HAP-1 (cell line): ENCODE results near the gene R3HCC1L.
"Not testable (repeated sequence)": the region's sequence is repeated elsewhere in the genome, so short reads cannot be mapped to it uniquely, and the experiment has no call there.

ENCODE experiments used
- DNase-seq, 2 experiments: peaks; one replicate each; pipeline ENCODE4 v3.0.0-alpha.2; 2016 to 2020; ENCODE audit warnings: low spot score in 2 of 2
- H3K27me3 ChIP-seq: fragments of 250-450 bp; sonication (Bioruptor Pico); 2 replicates; pipeline ENCODE4 v1.5.1; 2020; ENCODE audit warnings: low read depth, mild to moderate bottlenecking, moderate library complexity
- H3K36me3 ChIP-seq: fragments of 250-450 bp; sonication (Bioruptor Pico); replicated peaks from 2 replicates; pipeline ENCODE4 v1.5.1; 2020; ENCODE audit warnings: mild to moderate bottlenecking
- H3K4me1 ChIP-seq: fragments of 250-450 bp; sonication (Bioruptor Pico); 2 replicates; pipeline ENCODE4 v1.5.1; 2020; ENCODE audit warnings: mild to moderate bottlenecking
- H3K4me3 ChIP-seq: fragments of 250-450 bp; sonication (Bioruptor Pico); 2 replicates; pipeline ENCODE4 v1.5.1; 2020; ENCODE audit warnings: mild to moderate bottlenecking, moderate library complexity
- H3K9me3 ChIP-seq: fragments of 250-450 bp; sonication (Bioruptor Pico); 2 replicates; pipeline ENCODE4 v1.5.1; 2020; ENCODE audit warnings: mild to moderate bottlenecking, moderate library complexity
- in situ Hi-C: fragments of 300-500 bp; cut with MboI; formaldehyde crosslinking; loops from 3 replicates; pipeline ENCODE4 v1.14.3; 2020; ENCODE audit warnings: low sequenced_read_pairs, inconsistent platforms, mixed read lengths

The R3HCC1L gene

GRCh38 chr10:98139431-98139830, 5.0 kb downstream of the R3HCC1L start:
- peaks cover 5% of the 10 kb centered on the region for H3K4me1 ChIP-seq
- no peaks in the 10 kb centered on the region; the same call in 1 of the 2 replicates for H3K36me3 ChIP-seq
- no peak for DNase-seq
- H3K4me3 ChIP-seq, result no peak overlapping the region
- H3K27me3 ChIP-seq, result no peaks in the 10 kb centered on the region
- H3K9me3 ChIP-seq, result no peaks in the 10 kb centered on the region
- in situ Hi-C loops, result no loop called here

DNA sequence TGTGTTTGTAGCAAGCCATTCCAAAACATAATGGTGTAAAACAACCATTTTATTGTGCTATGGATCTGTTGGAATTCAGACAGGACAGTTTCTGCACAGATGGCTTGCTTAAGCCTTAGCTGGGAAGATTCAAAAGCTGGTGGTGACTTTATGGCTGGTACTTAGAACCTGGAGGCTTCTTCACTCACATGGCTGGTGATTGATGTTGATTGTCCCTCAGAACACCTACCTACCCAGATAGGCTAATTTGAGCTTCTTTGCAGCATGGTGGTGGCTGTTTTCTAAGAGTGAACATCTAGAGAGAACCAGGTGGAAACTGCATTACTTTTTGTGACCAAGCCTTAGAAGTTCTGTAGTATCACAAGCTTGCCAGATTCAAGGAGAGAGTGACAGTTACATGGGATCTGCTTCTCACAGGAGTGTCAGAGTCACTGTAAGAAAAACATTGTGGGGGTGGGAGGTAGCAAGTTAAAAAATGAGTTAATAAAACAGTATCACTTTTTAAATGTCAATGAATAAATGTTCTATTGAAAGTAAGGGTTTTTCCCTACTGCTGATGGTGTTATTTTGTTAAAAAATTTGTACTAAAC, 7.1 kb downstream of the R3HCC1L start:
- H3K36me3 ChIP-seq, result no peaks in the 10 kb centered on the region; the same call in 1 of the 2 replicates
- H3K4me1 ChIP-seq, result peaks cover 5% of the 10 kb centered on the region; the same call in 1 of the 2 replicates
- no peak overlapping the region for H3K4me3 ChIP-seq
- H3K9me3 ChIP-seq, result no peaks in the 10 kb centered on the region
- H3K27me3 ChIP-seq, result no peaks in the 10 kb centered on the region
- DNase-seq, result no peak
- in situ Hi-C loops, result no loop called here

DNA sequence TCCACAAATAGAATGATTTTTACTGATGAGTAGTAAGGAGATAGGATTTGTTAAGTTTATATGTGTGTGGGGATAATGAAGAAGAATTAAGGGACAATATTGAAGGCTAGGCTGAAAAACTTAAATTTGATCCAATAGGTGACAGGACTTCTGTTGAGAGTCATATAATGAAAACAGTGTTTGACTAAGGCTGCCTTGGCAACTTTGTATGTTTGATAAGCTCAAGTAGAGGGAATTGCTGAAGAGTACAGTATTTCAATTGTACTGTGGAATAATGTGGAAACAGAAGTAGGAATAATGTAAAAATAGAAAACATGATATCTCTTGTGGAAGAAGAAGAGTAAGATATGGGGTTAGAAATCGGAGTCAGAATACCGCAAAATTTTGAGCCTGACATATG, 10.5 kb downstream of the R3HCC1L start:
- in situ Hi-C loops, result no loop called here
- Histone ChIP-seq H3K9me3 (peaks cover 12% of the 10 kb centered on the region), H3K4me3 (no peak overlapping the region), H3K36me3 (no peaks in the 10 kb centered on the region), H3K4me1 (no peaks in the 10 kb centered on the region), H3K27me3 (no peaks in the 10 kb centered on the region)
- DNase-seq, result no peak

GRCh38 chr10:98149858-98150257, 15.4 kb downstream of the R3HCC1L start:
- no peaks in the 10 kb centered on the region for H3K36me3 ChIP-seq
- in situ Hi-C loops, result no loop called here
- H3K9me3 ChIP-seq, result peaks cover 17% of the 10 kb centered on the region
- DNase-seq, result no peak
- peaks cover 8% of the 10 kb centered on the region for H3K4me1 ChIP-seq
- H3K4me3 ChIP-seq, result no peak overlapping the region
- no peaks in the 10 kb centered on the region for H3K27me3 ChIP-seq

DNA sequence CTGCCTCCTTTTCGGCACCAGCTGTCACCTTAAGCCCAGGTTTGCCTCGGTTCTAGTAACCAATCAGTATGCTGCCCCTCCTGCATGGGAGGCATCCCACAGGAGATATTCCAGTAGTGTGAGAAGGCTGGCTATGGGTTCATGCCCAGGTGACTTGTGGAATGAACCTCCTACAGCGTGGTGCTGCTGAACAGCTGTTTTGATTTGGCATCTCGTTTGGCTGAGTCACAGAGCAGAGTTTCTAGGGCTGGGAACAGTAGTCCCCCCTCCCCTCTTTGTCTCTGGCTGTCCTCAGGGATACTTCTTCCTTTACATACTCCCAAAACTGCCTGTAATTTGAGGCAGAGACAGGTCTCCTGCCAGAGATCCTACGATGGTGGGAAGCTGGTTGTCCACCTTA, 16.1 kb downstream of the R3HCC1L start:
- Histone ChIP-seq H3K9me3 (peaks cover 17% of the 10 kb centered on the region), H3K27me3 (no peaks in the 10 kb centered on the region), H3K36me3 (no peaks in the 10 kb centered on the region), H3K4me3 (no peak overlapping the region), H3K4me1 (peaks cover 8% of the 10 kb centered on the region)
- no peak for DNase-seq
- in situ Hi-C loops, result no loop called here

DNA sequence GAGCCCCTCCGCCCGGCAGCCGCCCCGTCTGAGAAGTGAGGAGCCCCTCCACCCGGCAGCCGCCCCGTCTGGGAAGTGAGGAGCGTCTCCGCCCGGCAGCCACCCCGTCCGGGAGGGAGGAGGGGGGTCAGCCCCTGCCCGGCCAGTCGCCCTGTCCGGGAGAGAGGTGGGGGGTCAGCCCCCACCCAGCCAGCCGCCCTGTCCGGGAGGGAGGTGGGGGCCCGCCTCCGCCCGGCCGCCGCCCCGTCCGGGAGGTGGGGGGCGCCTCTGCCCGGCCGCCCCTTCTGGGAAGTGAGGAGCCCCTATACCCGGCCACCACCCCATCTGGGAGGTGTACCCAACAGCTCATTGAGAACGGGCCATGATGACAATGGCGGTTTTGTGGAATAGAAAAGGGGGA, 18.3 kb downstream of the R3HCC1L start:
- H3K9me3 ChIP-seq, result peaks cover 10% of the 10 kb centered on the region; the same call in 1 of the 2 replicates
- H3K4me3 ChIP-seq, DNase-seq, H3K4me1 ChIP-seq, H3K27me3 ChIP-seq, H3K36me3 ChIP-seq, in situ Hi-C loops: not testable (repeated sequence)

DNA sequence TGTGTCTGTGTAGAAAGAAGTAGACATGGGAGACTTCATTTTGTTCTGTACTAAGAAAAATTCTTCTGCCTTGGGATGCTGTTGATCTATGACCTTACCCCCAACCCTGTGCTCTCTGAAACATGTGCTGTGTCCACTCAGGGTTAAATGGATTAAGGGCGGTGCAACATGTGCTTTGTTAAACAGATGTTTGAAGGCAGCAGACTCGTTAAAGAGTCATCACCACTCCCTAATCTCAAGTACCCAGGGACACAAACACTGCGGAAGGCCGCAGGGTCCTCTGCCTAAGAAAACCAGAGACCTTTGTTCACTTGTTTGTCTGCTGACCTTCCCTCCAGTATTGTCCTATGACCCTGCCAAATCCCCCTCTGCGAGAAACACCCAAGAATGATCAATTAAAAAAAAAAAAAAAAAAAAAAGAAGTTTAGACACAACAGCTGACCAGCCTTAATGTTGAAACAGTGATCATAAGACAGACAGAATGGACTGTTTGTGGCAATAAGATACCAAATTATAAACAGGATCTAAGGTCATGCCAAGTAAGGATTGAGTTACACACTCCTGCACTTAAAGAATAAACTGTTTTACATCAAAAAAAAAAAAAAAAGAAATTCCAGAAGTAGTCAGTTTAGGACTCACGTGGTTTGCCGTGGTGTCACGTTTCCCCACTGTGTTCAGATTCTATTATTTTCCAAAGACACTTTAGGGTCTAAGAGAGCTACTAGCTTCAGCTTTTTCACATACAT, 18.9 kb downstream of the R3HCC1L start:
- DNase-seq, result peak; percentile 29 to 34
- H3K4me3 ChIP-seq, in situ Hi-C loops, H3K9me3 ChIP-seq, H3K36me3 ChIP-seq, H3K27me3 ChIP-seq, H3K4me1 ChIP-seq: not testable (repeated sequence)

GRCh38 chr10:98154076-98154475, 19.6 kb downstream of the R3HCC1L start:
- peaks cover 8% of the 10 kb centered on the region for H3K4me1 ChIP-seq
- no peak overlapping the region for H3K4me3 ChIP-seq
- H3K36me3 ChIP-seq, result no peaks in the 10 kb centered on the region; the same call in 1 of the 2 replicates
- H3K27me3 ChIP-seq, result no peaks in the 10 kb centered on the region
- in situ Hi-C loops, result no loop called here
- H3K9me3 ChIP-seq, result peaks cover 5% of the 10 kb centered on the region; the same call in 1 of the 2 replicates
- DNase-seq, result no peak

GRCh38 chr10:98158576-98158975, 24.1 kb downstream of the R3HCC1L start:
- no peaks in the 10 kb centered on the region for H3K9me3 ChIP-seq
- peaks cover 4% of the 10 kb centered on the region for H3K36me3 ChIP-seq
- no peaks in the 10 kb centered on the region for H3K27me3 ChIP-seq
- no peak for DNase-seq
- peaks cover 3% of the 10 kb centered on the region for H3K4me1 ChIP-seq
- H3K4me3 ChIP-seq, result no peak overlapping the region
- in situ Hi-C loops, result no loop called here

DNA sequence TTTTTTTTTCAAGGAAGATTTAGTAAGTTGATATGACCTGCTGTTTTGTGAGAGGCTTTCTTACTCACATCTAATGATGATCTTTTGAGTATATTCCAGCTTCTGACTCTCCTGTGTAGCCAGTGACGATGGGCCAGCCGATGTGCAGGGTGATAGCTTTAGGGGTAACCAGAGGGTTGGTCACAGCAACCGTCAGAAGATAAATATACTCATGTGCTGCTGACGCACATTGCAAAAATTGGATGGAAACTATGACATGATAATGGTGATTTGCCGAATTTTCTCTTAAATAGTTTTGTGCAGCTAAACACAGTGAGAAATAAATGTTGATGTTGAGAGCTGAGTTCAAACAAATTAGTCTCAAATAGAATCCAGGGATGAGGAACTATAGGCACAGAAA, 29.5 kb downstream of the R3HCC1L start:
- no peaks in the 10 kb centered on the region for H3K27me3 ChIP-seq
- in situ Hi-C loops, result no loop called here
- H3K36me3 ChIP-seq, result peaks cover 11% of the 10 kb centered on the region
- H3K4me3 ChIP-seq, result no peak overlapping the region
- no peaks in the 10 kb centered on the region; the same call in 1 of the 2 replicates for H3K4me1 ChIP-seq
- DNase-seq, result no peak
- no peaks in the 10 kb centered on the region for H3K9me3 ChIP-seq

DNA sequence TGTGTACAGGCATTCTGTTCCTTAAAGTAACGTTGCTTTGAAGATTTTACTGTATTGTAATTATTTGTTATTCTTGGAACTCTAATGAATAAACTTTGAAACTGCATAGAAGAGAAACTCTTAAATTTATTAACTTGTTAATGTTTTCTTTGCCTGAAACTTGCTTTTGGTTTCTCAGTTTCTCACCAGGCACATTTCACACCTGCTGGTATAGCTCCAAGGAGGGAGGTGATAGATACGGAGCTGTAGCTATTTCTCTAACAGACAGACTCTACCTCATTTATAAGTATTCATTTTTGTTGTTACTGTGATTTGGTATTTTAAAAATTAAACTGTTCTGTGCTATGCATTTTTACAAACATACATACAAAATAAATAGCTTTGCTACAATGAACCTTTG, 32.7 kb downstream of the R3HCC1L start:
- H3K9me3 ChIP-seq, result no peaks in the 10 kb centered on the region
- H3K27me3 ChIP-seq, result no peaks in the 10 kb centered on the region
- in situ Hi-C loops, result no loop called here
- peaks cover 6% of the 10 kb centered on the region for H3K4me1 ChIP-seq
- H3K4me3 ChIP-seq, result no peak overlapping the region
- no peak for DNase-seq
- peaks cover 20% of the 10 kb centered on the region for H3K36me3 ChIP-seq

- in situ Hi-C loops, result no loop called here
- Histone ChIP-seq H3K4me3 (no peak overlapping the region), H3K27me3 (no peaks in the 10 kb centered on the region), H3K9me3 (no peaks in the 10 kb centered on the region), H3K4me1 (peaks cover 6% of the 10 kb centered on the region), H3K36me3 (peaks cover 17% of the 10 kb centered on the region)
- no peak for DNase-seq
Measured at GRCh38 chr10:98168147-98168546, 33.7 kb downstream of the R3HCC1L start.

DNA sequence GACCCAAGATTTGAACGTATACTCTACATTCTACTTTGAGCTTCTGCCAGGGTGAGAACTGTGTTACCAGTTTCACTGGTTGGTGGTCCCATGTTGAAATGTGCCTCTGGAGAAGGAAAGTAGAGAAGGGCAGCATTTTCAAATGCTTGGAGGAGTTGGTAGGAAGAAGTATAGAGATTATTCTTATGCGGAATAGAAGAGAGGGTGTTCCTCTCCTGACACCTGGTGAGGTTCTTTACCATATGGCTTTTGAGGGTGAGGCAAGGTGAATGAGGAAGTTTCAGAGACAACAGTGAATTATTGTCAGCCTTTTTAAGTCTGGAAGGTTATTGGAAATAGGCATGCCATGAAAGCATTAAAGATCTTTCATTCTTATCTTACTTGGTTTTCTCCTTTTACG, 34.3 kb downstream of the R3HCC1L start:
- in situ Hi-C loops, result no loop called here
- H3K9me3 ChIP-seq, result no peaks in the 10 kb centered on the region
- peaks cover 6% of the 10 kb centered on the region for H3K4me1 ChIP-seq
- no peak for DNase-seq
- H3K4me3 ChIP-seq, result no peak overlapping the region
- H3K27me3 ChIP-seq, result no peaks in the 10 kb centered on the region
- peaks cover 17% of the 10 kb centered on the region for H3K36me3 ChIP-seq

GRCh38 chr10:98169379-98169778, 34.9 kb downstream of the R3HCC1L start:
- no peak overlapping the region for H3K4me3 ChIP-seq
- H3K36me3 ChIP-seq, result peaks cover 14% of the 10 kb centered on the region
- H3K9me3 ChIP-seq, result no peaks in the 10 kb centered on the region
- no peaks in the 10 kb centered on the region for H3K27me3 ChIP-seq
- no peak for DNase-seq
- in situ Hi-C loops, result no loop called here
- H3K4me1 ChIP-seq, result peaks cover 6% of the 10 kb centered on the region
